AG09309 (cell line): Measurements from ENCODE around the gene ARIH2.
"Not testable (repeated sequence)": the region's sequence is repeated elsewhere in the genome, so short reads cannot be mapped to it uniquely, and the experiment has no call there.

Source experiments
- DNase-seq: peaks from one replicate; pipeline ENCODE4 v3.0.0-alpha.2; 2010; ENCODE audit warnings: low read depth
- H3K4me3 ChIP-seq: 2 replicates; pipeline ENCODE4 v1.5.1; 2011; ENCODE audit warnings: mild to moderate bottlenecking, low read depth, low read length, moderate library complexity; ENCODE audit not compliant: control insufficient read depth
- CTCF ChIP-seq: IDR thresholded peaks from 2 replicates; pipeline ENCODE4 v1.5.1; 2011; ENCODE audit warnings: mild to moderate bottlenecking, low read depth, low read length, inconsistent platforms; ENCODE audit not compliant: insufficient read depth, control insufficient read depth; ENCODE audit errors: missing control alignments

ARIH2 gene

GRCh38 chr3:48899273-48899672 is 19.4 kb upstream of the ARIH2 start:
- TF ChIP-seq CTCF: no peak
- DNase-seq: no peak
- H3K4me3 ChIP-seq: no peak overlapping the region; the same call in 1 of the 2 replicates

GRCh38 chr3:48907026-48907425 is 11.6 kb upstream of the ARIH2 start:
- H3K4me3 ChIP-seq, DNase-seq: not testable (repeated sequence)

- no peak overlapping the region for H3K4me3 ChIP-seq
- DNase-seq: no peak
- TF ChIP-seq CTCF: no peak
Measured at GRCh38 chr3:48915296-48915695, 3.3 kb upstream of the ARIH2 start.

GRCh38 chr3:48919215-48920138 is 835 bp downstream of the ARIH2 start:
- peak overlapping the region; percentile 72 for H3K4me3 ChIP-seq
- peak; percentile 1 for TF ChIP-seq CTCF
- no peak for DNase-seq

- no peak overlapping the region for H3K4me3 ChIP-seq
- no peak for DNase-seq
- no peak for TF ChIP-seq CTCF
Measured at GRCh38 chr3:48926425-48927392, 8.1 kb downstream of the ARIH2 start.

GRCh38 chr3:48927928-48928327 is 9.3 kb downstream of the ARIH2 start:
- DNase-seq: no peak
- H3K4me3 ChIP-seq: no peak overlapping the region
- TF ChIP-seq CTCF: no peak
